Activated T-cell treated with anti-CD3 and anti-CD28 coated beads, Interleukin-2, amount 50 U/mL, for 24 hours (primary cell): Measurements from ENCODE around the gene DIPK1C.

Experiments
- DNase-seq: peaks from one replicate; pipeline ENCODE4 v3.0.0-alpha.2; 2020
- H3K27ac Mint-ChIP-seq: 2 replicates; pipeline ENCODE4 v1.8.0; 2020; ENCODE audit warnings: mild to moderate bottlenecking, mixed read lengths
- H3K27me3 Mint-ChIP-seq: 2 replicates; pipeline ENCODE4 v1.8.0; 2020; ENCODE audit warnings: mixed read lengths
- H3K36me3 Mint-ChIP-seq: 2 replicates; pipeline ENCODE4 v1.8.0; 2020; ENCODE audit warnings: low read depth, mixed read lengths
- H3K4me1 Mint-ChIP-seq: 2 replicates; pipeline ENCODE4 v1.8.0; 2020; ENCODE audit warnings: low read depth, mixed read lengths
- H3K4me3 Mint-ChIP-seq: 2 replicates; pipeline ENCODE4 v1.8.0; 2020; ENCODE audit warnings: mild to moderate bottlenecking, moderate library complexity, mixed read lengths
- H3K9me3 Mint-ChIP-seq: 2 replicates; pipeline ENCODE4 v1.8.0; 2020; ENCODE audit warnings: mixed read lengths

The DIPK1C gene

GRCh38 chr18:74472312-74472711 is 15.2 kb upstream of the DIPK1C start:
- no peak for DNase-seq
- H3K4me3 Mint-ChIP-seq = no peak overlapping the region
- no peaks in the 10 kb centered on the region for H3K27me3 Mint-ChIP-seq
- no peaks in the 10 kb centered on the region for H3K36me3 Mint-ChIP-seq
- no peaks in the 10 kb centered on the region for H3K4me1 Mint-ChIP-seq
- H3K9me3 Mint-ChIP-seq = peaks cover 9% of the 10 kb centered on the region
- no peak overlapping the region for H3K27ac Mint-ChIP-seq

GRCh38 chr18:74468547-74469061 is 11.5 kb upstream of the DIPK1C start:
- H3K27ac Mint-ChIP-seq = no peak overlapping the region
- H3K27me3 Mint-ChIP-seq = no peaks in the 10 kb centered on the region
- DNase-seq = no peak
- H3K36me3 Mint-ChIP-seq = no peaks in the 10 kb centered on the region
- H3K4me3 Mint-ChIP-seq = no peak overlapping the region
- peaks cover 9% of the 10 kb centered on the region for H3K9me3 Mint-ChIP-seq
- H3K4me1 Mint-ChIP-seq = no peaks in the 10 kb centered on the region

- no peaks in the 10 kb centered on the region for H3K4me1 Mint-ChIP-seq
These were observed 8.7 kb upstream of the DIPK1C start for GRCh38 chr18:74465775-74466174.

GRCh38 chr18:74463983-74464382 is 6.9 kb upstream of the DIPK1C start:
- H3K4me3 Mint-ChIP-seq = no peak overlapping the region
- DNase-seq = no peak
- peaks cover 4% of the 10 kb centered on the region for H3K4me1 Mint-ChIP-seq
- H3K27ac Mint-ChIP-seq = no peak overlapping the region
- H3K9me3 Mint-ChIP-seq = no peaks in the 10 kb centered on the region
- no peaks in the 10 kb centered on the region for H3K36me3 Mint-ChIP-seq
- no peaks in the 10 kb centered on the region for H3K27me3 Mint-ChIP-seq

More at GRCh38 chr18:74465775-74466174, 8.7 kb upstream of the DIPK1C start:
- Mint-ChIP-seq H3K4me3 (no peak overlapping the region), H3K36me3 (no peaks in the 10 kb centered on the region), H3K27me3 (no peaks in the 10 kb centered on the region), H3K27ac (no peak overlapping the region), H3K9me3 (peaks cover 9% of the 10 kb centered on the region)
- no peak for DNase-seq

- Mint-ChIP-seq H3K4me3 (no peak overlapping the region), H3K9me3 (no peaks in the 10 kb centered on the region), H3K27ac (no peak overlapping the region), H3K27me3 (peaks cover 4% of the 10 kb centered on the region), H3K36me3 (no peaks in the 10 kb centered on the region), H3K4me1 (peaks cover 9% of the 10 kb centered on the region)
- DNase-seq = no peak
These were observed 6.1 kb upstream of the DIPK1C start for GRCh38 chr18:74463254-74463653.

GRCh38 chr18:74460825-74461224 is 3.7 kb upstream of the DIPK1C start:
- H3K4me3 Mint-ChIP-seq = no peak overlapping the region
- peaks cover 23% of the 10 kb centered on the region for H3K27me3 Mint-ChIP-seq
- H3K9me3 Mint-ChIP-seq = no peaks in the 10 kb centered on the region
- H3K4me1 Mint-ChIP-seq = peaks cover 14% of the 10 kb centered on the region
- H3K36me3 Mint-ChIP-seq = no peaks in the 10 kb centered on the region
- no peak for DNase-seq
- H3K27ac Mint-ChIP-seq = no peak overlapping the region

- no peak for DNase-seq
- no peak overlapping the region for H3K4me3 Mint-ChIP-seq
- H3K36me3 Mint-ChIP-seq = no peaks in the 10 kb centered on the region
- no peak overlapping the region for H3K27ac Mint-ChIP-seq
- H3K27me3 Mint-ChIP-seq = peaks cover 31% of the 10 kb centered on the region
- H3K9me3 Mint-ChIP-seq = no peaks in the 10 kb centered on the region
- H3K4me1 Mint-ChIP-seq = peaks cover 14% of the 10 kb centered on the region
These were observed 2.8 kb upstream of the DIPK1C start for GRCh38 chr18:74459889-74460288.

GRCh38 chr18:74457725-74458421 is 765 bp upstream of the DIPK1C start:
- H3K27ac Mint-ChIP-seq = no peak overlapping the region
- no peaks in the 10 kb centered on the region for H3K36me3 Mint-ChIP-seq
- peak overlapping the region; percentile 61 for H3K4me3 Mint-ChIP-seq
- peaks cover 51% of the 10 kb centered on the region for H3K27me3 Mint-ChIP-seq
- no peaks in the 10 kb centered on the region for H3K9me3 Mint-ChIP-seq
- no peak for DNase-seq
- H3K4me1 Mint-ChIP-seq = peaks cover 14% of the 10 kb centered on the region

- Mint-ChIP-seq H3K27ac (no peak overlapping the region), H3K9me3 (no peaks in the 10 kb centered on the region), H3K4me3 (peak overlapping the region; percentile 49), H3K4me1 (peaks cover 14% of the 10 kb centered on the region), H3K36me3 (no peaks in the 10 kb centered on the region), H3K27me3 (peaks cover 51% of the 10 kb centered on the region)
- DNase-seq = peak; percentile 41
These were observed 612 bp downstream of the DIPK1C start for GRCh38 chr18:74456349-74457042.

GRCh38 chr18:74456017-74456348 is 1.1 kb downstream of the DIPK1C start:
- Mint-ChIP-seq H3K27ac (no peak overlapping the region), H3K9me3 (no peaks in the 10 kb centered on the region), H3K27me3 (peaks cover 51% of the 10 kb centered on the region), H3K36me3 (no peaks in the 10 kb centered on the region), H3K4me3 (peak overlapping the region; percentile 49), H3K4me1 (peaks cover 14% of the 10 kb centered on the region)
- DNase-seq = no peak

GRCh38 chr18:74455386-74455785 is 1.7 kb downstream of the DIPK1C start:
- H3K27ac Mint-ChIP-seq = no peak overlapping the region

GRCh38 chr18:74454279-74454751 is 2.8 kb downstream of the DIPK1C start:
- no peaks in the 10 kb centered on the region for H3K9me3 Mint-ChIP-seq

More at GRCh38 chr18:74455386-74455785, 1.7 kb downstream of the DIPK1C start:
- DNase-seq = no peak
- H3K9me3 Mint-ChIP-seq = no peaks in the 10 kb centered on the region
- H3K36me3 Mint-ChIP-seq = no peaks in the 10 kb centered on the region
- H3K27me3 Mint-ChIP-seq = peaks cover 51% of the 10 kb centered on the region
- H3K4me1 Mint-ChIP-seq = peaks cover 14% of the 10 kb centered on the region
- no peak overlapping the region for H3K4me3 Mint-ChIP-seq

GRCh38 chr18:74453642-74454198 is 3.4 kb downstream of the DIPK1C start:
- H3K27ac Mint-ChIP-seq = no peak overlapping the region
- peaks cover 8% of the 10 kb centered on the region for H3K4me1 Mint-ChIP-seq
- H3K4me3 Mint-ChIP-seq = no peak overlapping the region
- no peak for DNase-seq
- no peaks in the 10 kb centered on the region for H3K9me3 Mint-ChIP-seq
- H3K27me3 Mint-ChIP-seq = peaks cover 51% of the 10 kb centered on the region
- H3K36me3 Mint-ChIP-seq = no peaks in the 10 kb centered on the region

More at GRCh38 chr18:74454279-74454751, 2.8 kb downstream of the DIPK1C start:
- Mint-ChIP-seq H3K4me3 (no peak overlapping the region), H3K27me3 (peaks cover 51% of the 10 kb centered on the region), H3K27ac (no peak overlapping the region), H3K36me3 (no peaks in the 10 kb centered on the region), H3K4me1 (peaks cover 12% of the 10 kb centered on the region)
- no peak for DNase-seq

- no peaks in the 10 kb centered on the region for H3K9me3 Mint-ChIP-seq
- no peak overlapping the region for H3K4me3 Mint-ChIP-seq
- H3K27me3 Mint-ChIP-seq = peaks cover 46% of the 10 kb centered on the region
- H3K4me1 Mint-ChIP-seq = peaks cover 4% of the 10 kb centered on the region
- no peak for DNase-seq
- no peaks in the 10 kb centered on the region for H3K36me3 Mint-ChIP-seq
- no peak overlapping the region for H3K27ac Mint-ChIP-seq
These were observed 4.0 kb downstream of the DIPK1C start for GRCh38 chr18:74453016-74453566.
